Measurements from ENCODE around the gene ATP7A. TPM values are rescaled to one million over a fixed set of nuclear protein-coding genes. Genes with fewer than 3 reads are reported as not detected.

The ATP7A gene
- total RNA-seq, 1 experiment from 2014 or later, result 2.1 TPM

DNA sequence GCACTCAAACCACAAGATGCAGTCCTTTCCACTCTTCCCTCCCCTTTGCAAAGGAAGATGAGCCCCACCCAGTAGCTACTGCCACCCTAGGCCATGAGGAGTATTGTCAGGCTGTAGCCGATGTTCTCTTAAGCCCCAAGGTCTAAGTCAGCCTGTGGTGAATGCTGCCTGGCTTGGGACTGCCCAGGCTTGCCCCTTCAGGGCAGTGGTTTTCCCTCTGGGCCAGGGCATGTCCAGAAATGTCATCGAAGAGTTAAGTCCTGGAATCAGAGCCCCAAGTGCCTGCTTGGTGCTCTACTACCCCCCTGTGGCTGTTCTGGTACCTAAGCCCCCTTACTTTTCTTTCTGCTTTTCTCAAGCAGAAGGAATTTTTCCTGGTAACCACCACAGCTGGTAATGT, 181.8 kb downstream of the ATP7A start:
- no CpG with 5 or more reads among the region's 2 CpGs for WGBS (ENCODE audit: extremely low coverage, insufficient read length, low lambda C conversion rate)
- Histone ChIP-seq H4K91ac (ENCODE audit: insufficient read length, low read depth, low read length) (no peak overlapping the region), H3K23ac (ENCODE audit: insufficient read length, low read depth, low read length) (no peak overlapping the region), H3K14ac (ENCODE audit: insufficient read depth, low read length) (no peak overlapping the region), H2BK5ac (ENCODE audit: insufficient read length, low read length) (no peak overlapping the region), H3K23me2 (ENCODE audit: insufficient read length, low read depth, low read length, poor library complexity, severe bottlenecking) (no peaks in the 10 kb centered on the region), H2BK15ac (ENCODE audit: low read depth, low read length) (no peak overlapping the region), H4K8ac (replicated peaks; ENCODE audit: insufficient read length, low read depth, low read length) (no peak overlapping the region), H2BK12ac (ENCODE audit: insufficient read length, low read depth, low read length) (no peak overlapping the region), H3K9me3 (ENCODE audit: control insufficient read depth, low read depth, low read length) (peaks cover 27% of the 10 kb centered on the region), H3T11ph (ENCODE audit: low read length) (no peak overlapping the region), H2AFZ (ENCODE audit: low read length) (no peak overlapping the region), H3K27ac (ENCODE audit: insufficient read length, low read depth, low read length) (no peak overlapping the region), H3K79me2 (ENCODE audit: insufficient read depth, low read length) (no peaks in the 10 kb centered on the region), H2AK5ac (ENCODE audit: insufficient read length, low read length) (no peak overlapping the region), H3K79me1 (ENCODE audit: insufficient read depth, low read depth, low read length, poor library complexity, severe bottlenecking) (no peaks in the 10 kb centered on the region), H3K56ac (ENCODE audit: insufficient read length, low read depth, low read length) (no peak overlapping the region), H3K27me3 (ENCODE audit: insufficient read depth, low read length) (no peaks in the 10 kb centered on the region), H3K18ac (ENCODE audit: insufficient read length, low read depth, low read length) (no peak overlapping the region), H3K4ac (ENCODE audit: low read depth, low read length) (no peak overlapping the region), H4K20me1 (ENCODE audit: control insufficient read depth, insufficient read depth, insufficient read length) (no peaks in the 10 kb centered on the region), H3K4me1 (ENCODE audit: insufficient read depth, low read length) (no peaks in the 10 kb centered on the region), H4K5ac (ENCODE audit: insufficient read length, low read depth, low read length) (no peak overlapping the region), H2BK20ac (ENCODE audit: low read depth, low read length, poor library complexity, severe bottlenecking) (no peak overlapping the region), H3K9ac (ENCODE audit: extremely low read depth, insufficient read length, low read length) (no peak overlapping the region), H2BK120ac (ENCODE audit: low read depth, low read length, poor library complexity, severe bottlenecking) (no peak overlapping the region), H3K4me2 (ENCODE audit: insufficient read depth, insufficient read length, low read length) (no peak overlapping the region)
- peaks cover 4 to 7% of the 10 kb centered on the region in 2 experiments for H3K4me1 Mint-ChIP-seq
- peak; percentile 73 for DNase-seq
- peaks cover 0 to 3% (median 0%) of the 10 kb centered on the region in 3 experiments; a peak in 1 of 7 replicates for H3K36me3 Mint-ChIP-seq (ENCODE audit: insufficient read depth in 1 of 3, low read depth in 3 of 3)
- TF ChIP-seq, protein P1, sequence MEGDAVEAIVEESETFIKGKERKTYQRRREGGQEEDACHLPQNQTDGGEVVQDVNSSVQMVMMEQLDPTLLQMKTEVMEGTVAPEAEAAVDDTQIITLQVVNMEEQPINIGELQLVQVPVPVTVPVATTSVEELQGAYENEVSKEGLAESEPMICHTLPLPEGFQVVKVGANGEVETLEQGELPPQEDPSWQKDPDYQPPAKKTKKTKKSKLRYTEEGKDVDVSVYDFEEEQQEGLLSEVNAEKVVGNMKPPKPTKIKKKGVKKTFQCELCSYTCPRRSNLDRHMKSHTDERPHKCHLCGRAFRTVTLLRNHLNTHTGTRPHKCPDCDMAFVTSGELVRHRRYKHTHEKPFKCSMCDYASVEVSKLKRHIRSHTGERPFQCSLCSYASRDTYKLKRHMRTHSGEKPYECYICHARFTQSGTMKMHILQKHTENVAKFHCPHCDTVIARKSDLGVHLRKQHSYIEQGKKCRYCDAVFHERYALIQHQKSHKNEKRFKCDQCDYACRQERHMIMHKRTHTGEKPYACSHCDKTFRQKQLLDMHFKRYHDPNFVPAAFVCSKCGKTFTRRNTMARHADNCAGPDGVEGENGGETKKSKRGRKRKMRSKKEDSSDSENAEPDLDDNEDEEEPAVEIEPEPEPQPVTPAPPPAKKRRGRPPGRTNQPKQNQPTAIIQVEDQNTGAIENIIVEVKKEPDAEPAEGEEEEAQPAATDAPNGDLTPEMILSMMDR (conservative IDR thresholded peaks at IDR 0.05), result peak; percentile 57
- H3K27ac Mint-ChIP-seq, result no peak overlapping the region
- H3K9me3 Mint-ChIP-seq, result peaks cover 72 to 73% of the 10 kb centered on the region in 2 experiments
- H3K4me3 Mint-ChIP-seq, result no peak overlapping the region
- no peaks in the 10 kb centered on the region; the same call in 1 of the 2 replicates for H3K27me3 Mint-ChIP-seq (ENCODE audit: low read depth)
